GM18861 (cell line): Measurements from ENCODE around the gene LMNTD2.

Experiments
- ATAC-seq: cut with Tn5 transposase; IDR thresholded peaks from one replicate; pipeline ENCODE4 v1.9.1; 2021; ENCODE audit not compliant: unreplicated experiment

The LMNTD2 gene

GRCh38 chr11:568306-569157 lies 8.0 kb upstream of the LMNTD2 start:
- ATAC-seq: peak; percentile 76

GRCh38 chr11:567629-568292 lies 7.2 kb upstream of the LMNTD2 start:
- ATAC-seq: peak; percentile 5

GRCh38 chr11:567011-567628 lies 6.6 kb upstream of the LMNTD2 start:
- ATAC-seq: no peak

- ATAC-seq: no peak
Observed at GRCh38 chr11:565921-566509, 5.5 kb upstream of the LMNTD2 start.

GRCh38 chr11:563812-564578 lies 3.5 kb upstream of the LMNTD2 start:
- ATAC-seq: no peak

- no peak for ATAC-seq
Observed at GRCh38 chr11:563066-563811, 2.7 kb upstream of the LMNTD2 start.

- no peak for ATAC-seq
Observed at GRCh38 chr11:562046-562645, 1.6 kb upstream of the LMNTD2 start.

GRCh38 chr11:561148-562003 lies 838 bp upstream of the LMNTD2 start:
- peak; percentile 21 for ATAC-seq

GRCh38 chr11:559712-560304 lies 730 bp downstream of the LMNTD2 start:
- ATAC-seq: no peak

- no peak for ATAC-seq
Observed at GRCh38 chr11:559020-559620, 1.4 kb downstream of the LMNTD2 start.

- ATAC-seq: no peak
Observed at GRCh38 chr11:558503-558902, 2.0 kb downstream of the LMNTD2 start.

GRCh38 chr11:557328-558132 lies 3.0 kb downstream of the LMNTD2 start:
- ATAC-seq: no peak

GRCh38 chr11:556662-557256 lies 3.8 kb downstream of the LMNTD2 start:
- no peak for ATAC-seq

- no peak for ATAC-seq
Observed at GRCh38 chr11:555780-556661, 4.5 kb downstream of the LMNTD2 start.

GRCh38 chr11:555227-555779 lies 5.2 kb downstream of the LMNTD2 start:
- no peak for ATAC-seq
